A673 (cell line): ENCODE data around the gene ETNK1.

Experiments
- EZH2 ChIP-seq: fragments of 200-600 bp; sonication (generic); IDR thresholded peaks from 2 replicates; pipeline ENCODE4 v1.6.1; 2017; ENCODE audit warnings: borderline replicate concordance, low read depth, mild to moderate bottlenecking, mixed read lengths, antibody characterized with exemption, low read length; ENCODE audit not compliant: poor library complexity, severe bottlenecking
- TF ChIP-seq, protein P1 (sequence below): fragments of 300-800, 200-600 bp; sonication (generic); conservative IDR thresholded peaks from 2 replicates; pipeline ENCODE4 v1.5.1; 2017; ENCODE audit warnings: low read depth, mild to moderate bottlenecking, antibody characterized with exemption, low read length, moderate library complexity, mixed read lengths

DNA sequence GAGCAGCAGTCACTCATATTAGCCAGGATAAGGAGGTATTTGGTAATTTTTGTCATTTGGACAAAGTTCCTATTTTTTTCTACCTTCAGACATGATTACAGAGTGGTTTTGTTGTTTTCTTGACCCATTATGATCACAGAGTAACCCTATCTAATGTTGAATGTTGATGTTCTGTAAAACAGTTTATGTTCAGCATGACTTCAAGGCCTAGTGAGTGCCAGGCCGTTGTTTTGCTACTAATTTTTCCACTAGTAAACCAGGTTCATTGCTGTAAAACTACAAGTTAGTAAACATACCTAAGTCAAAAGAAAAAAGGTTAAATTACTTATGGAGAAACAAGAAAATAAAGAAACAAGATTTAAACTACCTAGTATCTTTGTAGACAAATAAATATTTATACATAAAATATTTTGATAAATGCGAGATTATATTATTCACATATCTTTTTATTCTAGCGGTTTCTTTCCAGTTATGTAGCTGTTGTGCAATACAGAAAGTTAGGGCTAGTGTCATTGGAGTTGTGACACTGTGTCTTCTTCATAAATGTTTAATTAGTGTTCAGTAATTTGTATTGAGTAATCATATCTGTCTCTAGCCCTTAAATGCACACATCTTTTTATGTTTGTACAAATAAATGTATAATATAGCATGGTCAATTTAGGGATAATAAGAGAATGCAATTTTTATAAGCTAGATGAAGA is 16.5 kb downstream of the ETNK1 start:
- TF ChIP-seq, protein P1, sequence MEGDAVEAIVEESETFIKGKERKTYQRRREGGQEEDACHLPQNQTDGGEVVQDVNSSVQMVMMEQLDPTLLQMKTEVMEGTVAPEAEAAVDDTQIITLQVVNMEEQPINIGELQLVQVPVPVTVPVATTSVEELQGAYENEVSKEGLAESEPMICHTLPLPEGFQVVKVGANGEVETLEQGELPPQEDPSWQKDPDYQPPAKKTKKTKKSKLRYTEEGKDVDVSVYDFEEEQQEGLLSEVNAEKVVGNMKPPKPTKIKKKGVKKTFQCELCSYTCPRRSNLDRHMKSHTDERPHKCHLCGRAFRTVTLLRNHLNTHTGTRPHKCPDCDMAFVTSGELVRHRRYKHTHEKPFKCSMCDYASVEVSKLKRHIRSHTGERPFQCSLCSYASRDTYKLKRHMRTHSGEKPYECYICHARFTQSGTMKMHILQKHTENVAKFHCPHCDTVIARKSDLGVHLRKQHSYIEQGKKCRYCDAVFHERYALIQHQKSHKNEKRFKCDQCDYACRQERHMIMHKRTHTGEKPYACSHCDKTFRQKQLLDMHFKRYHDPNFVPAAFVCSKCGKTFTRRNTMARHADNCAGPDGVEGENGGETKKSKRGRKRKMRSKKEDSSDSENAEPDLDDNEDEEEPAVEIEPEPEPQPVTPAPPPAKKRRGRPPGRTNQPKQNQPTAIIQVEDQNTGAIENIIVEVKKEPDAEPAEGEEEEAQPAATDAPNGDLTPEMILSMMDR = no peak
- TF ChIP-seq EZH2 = no peak
